Glomerular visceral epithelial cell (primary cell): ENCODE measurements around the gene EFCC1.
"Not testable (repeated sequence)": the region's sequence is repeated elsewhere in the genome, so short reads cannot be mapped to it uniquely, and the experiment has no call there.

ENCODE experiments used
- DNase-seq: peaks from one replicate; pipeline ENCODE4 v3.0.0-alpha.2; 2016; ENCODE audit errors: extremely low spot score

Gene EFCC1

DNA sequence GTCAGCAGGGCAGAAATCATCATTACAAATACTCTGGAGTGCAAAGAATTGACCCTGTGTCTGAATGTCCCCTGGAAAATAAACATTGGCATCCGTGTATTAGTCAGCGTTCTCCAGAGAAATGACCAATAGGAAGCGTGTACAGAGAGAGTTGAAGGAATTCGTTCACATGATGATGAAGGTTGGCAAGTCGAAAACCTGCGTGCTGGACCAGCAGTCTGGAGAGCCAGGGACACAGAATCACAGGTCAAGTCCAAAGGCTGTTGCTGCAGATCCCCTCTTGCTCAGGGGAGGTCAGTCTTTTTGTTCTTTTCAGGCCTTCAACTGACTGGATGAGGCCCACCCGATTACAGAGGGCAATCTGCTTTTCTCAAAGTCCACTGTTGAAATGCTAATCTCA is 76.1 kb downstream of the EFCC1 start:
- no peak for DNase-seq

GRCh38 chr3:129078510-129078909 is 77.4 kb downstream of the EFCC1 start:
- no peak for DNase-seq

- DNase-seq: no peak
Measured at GRCh38 chr3:129081503-129081902, 80.4 kb downstream of the EFCC1 start.

DNA sequence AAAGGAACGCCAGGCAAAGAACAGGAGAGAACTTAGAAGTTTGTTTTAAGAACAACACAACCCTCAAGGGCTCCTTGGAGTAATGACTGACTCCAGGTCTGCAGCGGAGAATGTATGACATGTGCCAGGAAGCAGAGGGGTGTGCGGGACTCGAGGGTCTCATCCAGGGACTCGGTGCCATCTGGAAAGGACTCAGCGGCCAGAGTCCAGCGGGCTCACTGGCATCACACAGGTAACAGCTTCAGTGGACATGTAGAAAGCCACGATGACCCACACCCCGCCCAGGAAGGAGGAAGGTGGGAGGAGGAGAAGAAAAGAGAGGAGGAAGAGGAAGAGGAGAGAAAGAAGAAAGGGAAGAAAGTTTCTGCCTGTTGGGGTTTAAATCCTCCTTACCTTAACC is 80.9 kb downstream of the EFCC1 start:
- DNase-seq: no peak

GRCh38 chr3:129084501-129084900 is 83.4 kb downstream of the EFCC1 start:
- DNase-seq: no peak

- DNase-seq: no peak
Measured at GRCh38 chr3:129085165-129085715, 84.1 kb downstream of the EFCC1 start.

- no peak for DNase-seq
Measured at GRCh38 chr3:129085818-129086217, 84.7 kb downstream of the EFCC1 start.

- DNase-seq: no peak
Measured at GRCh38 chr3:129087138-129087702, 86.1 kb downstream of the EFCC1 start.

GRCh38 chr3:129087904-129088303 is 86.8 kb downstream of the EFCC1 start:
- not testable (repeated sequence) for DNase-seq

DNA sequence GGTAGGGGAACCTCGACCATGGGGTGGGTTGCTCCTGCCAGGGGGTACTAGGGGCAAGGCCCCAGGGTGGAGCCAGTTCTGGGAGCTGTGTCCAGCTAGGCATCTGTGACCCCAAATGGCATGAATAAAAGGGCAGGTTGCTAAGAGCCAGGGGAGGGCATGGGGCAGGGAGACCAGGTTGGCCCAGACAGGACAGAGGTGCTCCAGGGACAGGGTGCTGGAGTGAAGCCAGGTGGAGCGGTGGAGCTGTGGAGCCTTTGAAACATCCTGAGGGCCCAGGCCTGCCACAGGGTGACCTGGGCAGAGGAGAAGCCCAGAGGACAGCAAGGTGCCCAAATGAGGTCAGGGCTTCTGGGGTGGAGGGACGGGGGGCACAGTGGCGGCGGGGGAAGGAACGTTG is 87.2 kb downstream of the EFCC1 start:
- DNase-seq: not testable (repeated sequence)
